Measurements from ENCODE around the gene RLN3. TPM values are rescaled to one million over a fixed set of nuclear protein-coding genes. Genes with fewer than 3 reads are reported as not detected.
"Not testable (repeated sequence)": the region's sequence is repeated elsewhere in the genome, so short reads cannot be mapped to it uniquely, and the experiment has no call there.

RLN3 gene
- total RNA-seq, 1 experiment from 2014 or later: not detected

DNA sequence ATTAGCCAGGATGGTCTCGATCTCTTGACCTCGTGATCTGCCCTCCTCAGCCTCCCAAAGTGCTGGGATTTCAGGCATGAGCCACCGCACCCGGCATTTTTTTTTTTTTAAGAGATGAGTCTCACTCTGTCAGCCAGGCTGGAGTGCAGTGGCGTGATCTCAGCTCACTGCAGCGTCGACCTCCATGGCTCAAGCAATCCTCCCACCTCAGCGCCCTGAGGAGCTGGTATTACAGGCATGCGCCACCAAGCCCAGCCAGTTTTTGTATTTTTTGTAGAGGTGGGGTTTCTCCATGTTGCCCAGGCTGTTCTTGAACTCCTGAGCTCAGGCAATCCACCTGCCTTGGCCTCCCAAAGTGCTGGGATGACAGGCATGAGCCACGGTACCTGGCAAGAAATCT is 19.9 kb downstream of the RLN3 start:
- H3K4me3 ChIP-seq; H3K4me1 ChIP-seq (replicated peaks); DNase-seq (ENCODE audit: low read depth in 1 of 2, low spot score in 2 of 2); H3K9me3 ChIP-seq (replicated peaks); H3K36me3 ChIP-seq; H3K27ac ChIP-seq; H3K27me3 ChIP-seq (replicated peaks): not testable (repeated sequence)

DNA sequence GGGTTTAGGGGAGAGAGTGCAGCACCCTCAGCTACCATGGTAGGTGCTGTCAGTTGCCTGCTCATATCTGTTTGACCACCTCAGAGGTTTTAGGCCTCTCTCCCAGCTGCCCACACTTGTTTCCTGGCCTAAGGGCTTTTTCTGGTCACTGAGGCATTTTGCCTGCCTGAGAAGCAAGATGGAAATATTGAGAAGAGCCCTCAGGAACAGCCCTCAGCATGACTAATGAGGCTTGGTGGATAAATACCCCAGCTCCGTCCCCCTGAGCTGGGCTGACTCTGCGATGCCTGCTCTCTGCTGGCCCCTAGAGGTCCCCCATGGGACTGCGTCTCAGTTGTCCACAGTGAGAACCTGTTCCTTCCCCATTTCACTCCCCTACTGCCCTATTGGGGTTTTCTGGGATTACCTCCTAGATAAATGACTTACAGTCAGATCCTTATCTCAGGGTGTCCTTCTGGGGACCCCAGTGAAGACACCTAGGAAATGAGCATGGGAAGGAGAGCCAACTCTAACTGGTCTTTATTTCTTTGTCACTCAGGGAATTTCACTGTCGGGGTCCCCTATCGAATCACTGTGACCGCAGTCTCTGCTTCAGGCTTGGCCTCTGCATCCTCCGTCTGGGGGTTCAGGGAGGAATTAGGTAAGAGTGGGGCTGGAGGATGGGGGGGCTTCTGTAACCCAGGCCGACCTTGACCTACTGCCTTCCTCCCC is 20.6 kb downstream of the RLN3 start:
- no peak overlapping the region for H3K27ac ChIP-seq
- peak in 1 of 2 experiments; percentile 50 for DNase-seq (ENCODE audit: low read depth in 1 of 2, low spot score in 2 of 2)
- no peak overlapping the region for H3K4me3 ChIP-seq
- H3K27me3 ChIP-seq (replicated peaks): no peaks in the 10 kb centered on the region
- H3K4me1 ChIP-seq (replicated peaks): no peaks in the 10 kb centered on the region
- no peaks in the 10 kb centered on the region for H3K9me3 ChIP-seq (replicated peaks)
- no peaks in the 10 kb centered on the region for H3K36me3 ChIP-seq

DNA sequence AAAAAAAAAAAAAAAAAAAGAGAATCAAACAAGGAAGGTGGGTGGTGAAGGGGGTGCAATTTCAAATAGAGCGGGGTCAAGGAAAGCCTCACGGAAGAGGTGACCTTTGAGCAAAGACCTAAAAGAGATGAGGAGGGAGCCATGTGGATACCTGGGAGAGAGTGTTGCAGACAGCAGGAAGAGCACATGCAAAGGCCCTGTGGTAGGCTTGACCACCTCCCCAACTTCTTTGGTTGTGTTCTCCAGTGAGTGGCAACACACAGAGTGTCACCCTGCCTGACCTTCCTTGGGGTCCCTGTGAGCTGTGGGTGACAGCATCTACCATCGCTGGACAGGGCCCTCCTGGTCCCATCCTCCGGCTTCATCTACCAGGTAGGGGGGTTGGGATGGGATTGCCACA is 22.6 kb downstream of the RLN3 start:
- no peak overlapping the region for H3K4me3 ChIP-seq
- no peak for DNase-seq (ENCODE audit: low read depth in 1 of 2, low spot score in 2 of 2)
- no peaks in the 10 kb centered on the region for H3K27me3 ChIP-seq (replicated peaks)
- no peaks in the 10 kb centered on the region for H3K36me3 ChIP-seq
- H3K4me1 ChIP-seq (replicated peaks): no peaks in the 10 kb centered on the region
- H3K9me3 ChIP-seq (replicated peaks): no peaks in the 10 kb centered on the region
- no peak overlapping the region for H3K27ac ChIP-seq

DNA sequence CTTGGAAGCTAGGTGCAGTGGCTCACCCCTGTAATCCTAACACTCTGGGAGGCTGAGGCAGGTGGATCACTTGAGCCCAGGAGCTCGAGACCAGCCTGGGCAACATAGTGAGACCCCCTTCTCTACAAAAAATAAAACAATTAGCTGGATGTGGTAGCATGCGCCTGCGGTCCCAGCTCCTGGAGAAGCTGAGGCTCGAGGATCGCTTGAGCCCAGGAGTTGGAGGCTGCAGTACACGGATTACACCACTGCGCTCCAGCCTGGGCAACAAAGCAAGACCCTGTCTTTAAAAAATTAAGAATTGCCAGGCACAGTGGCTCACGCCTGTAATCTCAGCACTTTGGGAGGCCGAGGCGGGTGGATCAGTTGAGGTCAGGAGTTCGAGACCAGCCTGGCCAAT is 23.0 kb downstream of the RLN3 start:
- H3K4me3 ChIP-seq; H3K27me3 ChIP-seq (replicated peaks); H3K27ac ChIP-seq; H3K36me3 ChIP-seq; H3K4me1 ChIP-seq (replicated peaks); H3K9me3 ChIP-seq (replicated peaks); DNase-seq (ENCODE audit: low read depth in 1 of 2, low spot score in 2 of 2): not testable (repeated sequence)

DNA sequence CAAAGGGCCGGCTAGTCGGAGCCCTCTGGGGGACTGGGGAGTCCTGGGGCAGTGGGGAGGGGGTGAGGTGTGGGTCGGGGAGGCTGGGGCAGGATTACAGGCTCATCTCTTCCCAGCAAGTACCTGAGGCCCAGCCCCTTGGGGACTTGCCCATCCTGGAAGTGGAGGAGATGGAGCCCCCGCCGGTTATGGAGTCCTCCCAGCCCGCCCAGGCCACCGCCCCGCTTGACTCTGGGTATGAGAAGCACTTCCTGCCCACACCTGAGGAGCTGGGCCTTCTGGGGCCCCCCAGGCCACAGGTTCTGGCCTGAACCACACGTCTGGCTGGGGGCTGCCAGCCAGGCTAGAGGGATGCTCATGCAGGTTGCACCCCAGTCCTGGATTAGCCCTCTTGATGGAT is 24.0 kb downstream of the RLN3 start:
- H3K36me3 ChIP-seq: no peaks in the 10 kb centered on the region
- no peaks in the 10 kb centered on the region for H3K27me3 ChIP-seq (replicated peaks)
- H3K4me3 ChIP-seq: no peak overlapping the region
- no peaks in the 10 kb centered on the region for H3K4me1 ChIP-seq (replicated peaks)
- H3K27ac ChIP-seq: no peak overlapping the region
- no peak for DNase-seq (ENCODE audit: low read depth in 1 of 2, low spot score in 2 of 2)
- no peaks in the 10 kb centered on the region for H3K9me3 ChIP-seq (replicated peaks)

DNA sequence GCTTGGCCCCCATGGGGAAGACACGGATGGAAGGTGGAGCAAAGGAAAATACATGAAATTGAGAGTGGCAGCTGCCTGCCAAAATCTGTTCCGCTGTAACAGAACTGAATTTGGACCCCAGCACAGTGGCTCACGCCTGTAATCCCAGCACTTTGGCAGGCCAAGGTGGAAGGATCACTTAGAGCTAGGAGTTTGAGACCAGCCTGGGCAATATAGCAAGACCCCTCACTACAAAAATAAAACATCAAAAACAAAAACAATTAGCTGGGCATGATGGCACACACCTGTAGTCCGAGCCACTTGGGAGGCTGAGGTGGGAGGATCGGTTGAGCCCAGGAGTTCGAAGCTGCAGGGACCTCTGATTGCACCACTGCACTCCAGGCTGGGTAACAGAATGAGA is 24.5 kb downstream of the RLN3 start:
- Histone ChIP-seq H3K4me1 (replicated peaks) (no peaks in the 10 kb centered on the region), H3K27ac (no peak overlapping the region), H3K27me3 (replicated peaks) (no peaks in the 10 kb centered on the region), H3K36me3 (no peaks in the 10 kb centered on the region), H3K4me3 (no peak overlapping the region), H3K9me3 (replicated peaks) (no peaks in the 10 kb centered on the region)
- no peak for DNase-seq (ENCODE audit: low read depth in 1 of 2, low spot score in 2 of 2)

DNA sequence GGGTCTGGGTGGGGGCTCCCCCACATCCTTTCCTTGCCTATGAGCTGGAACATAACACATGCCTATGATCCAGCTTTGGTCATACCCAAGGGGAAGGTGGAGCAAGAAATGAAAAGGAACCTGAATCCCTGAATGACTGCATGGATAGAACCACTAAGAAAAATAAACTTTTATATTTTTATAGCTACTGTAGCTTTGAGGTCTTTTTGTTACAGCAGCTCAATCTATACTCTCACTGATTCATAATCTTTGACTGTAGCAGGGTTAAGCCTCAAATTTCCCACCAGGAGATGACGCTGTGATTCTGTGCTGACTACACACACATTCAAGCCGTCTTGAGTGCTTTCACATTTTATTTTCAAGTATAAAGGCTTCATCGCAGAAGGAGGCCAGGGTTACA is 25.1 kb downstream of the RLN3 start:
- DNase-seq (ENCODE audit: low read depth in 1 of 2, low spot score in 2 of 2): no peak
- Histone ChIP-seq H3K4me3 (no peak overlapping the region), H3K27ac (no peak overlapping the region), H3K9me3 (replicated peaks) (no peaks in the 10 kb centered on the region), H3K27me3 (replicated peaks) (peaks cover 3% of the 10 kb centered on the region), H3K36me3 (no peaks in the 10 kb centered on the region), H3K4me1 (replicated peaks) (peaks cover 3% of the 10 kb centered on the region; the same call in 1 of the 2 replicates)

DNA sequence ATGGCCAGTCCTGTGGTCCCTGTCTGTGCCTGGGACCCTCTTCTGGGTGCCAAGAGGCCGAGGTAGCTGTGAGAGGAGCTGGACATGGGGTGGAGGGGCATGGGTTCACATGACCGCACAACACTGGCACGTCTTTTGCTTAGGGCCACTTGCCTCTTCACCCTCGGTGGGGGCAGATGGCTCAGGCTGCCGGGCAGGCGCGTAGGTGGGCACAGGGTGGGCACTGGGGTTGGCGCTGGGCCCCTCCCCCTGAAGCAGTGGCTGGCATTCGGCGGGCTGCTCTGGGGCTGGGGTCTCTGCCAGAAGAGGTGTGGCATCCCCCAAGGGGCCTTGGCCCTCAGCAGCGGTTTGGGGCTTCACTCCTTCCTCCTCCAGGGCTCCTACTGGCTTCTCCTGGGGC is 25.6 kb downstream of the RLN3 start:
- Histone ChIP-seq H3K9me3 (replicated peaks) (no peaks in the 10 kb centered on the region), H3K27ac (no peak overlapping the region), H3K4me3 (no peak overlapping the region), H3K36me3 (no peaks in the 10 kb centered on the region), H3K27me3 (replicated peaks) (peaks cover 4% of the 10 kb centered on the region), H3K4me1 (replicated peaks) (peaks cover 3% of the 10 kb centered on the region; the same call in 1 of the 2 replicates)
- DNase-seq (ENCODE audit: low read depth in 1 of 2, low spot score in 2 of 2): no peak

DNA sequence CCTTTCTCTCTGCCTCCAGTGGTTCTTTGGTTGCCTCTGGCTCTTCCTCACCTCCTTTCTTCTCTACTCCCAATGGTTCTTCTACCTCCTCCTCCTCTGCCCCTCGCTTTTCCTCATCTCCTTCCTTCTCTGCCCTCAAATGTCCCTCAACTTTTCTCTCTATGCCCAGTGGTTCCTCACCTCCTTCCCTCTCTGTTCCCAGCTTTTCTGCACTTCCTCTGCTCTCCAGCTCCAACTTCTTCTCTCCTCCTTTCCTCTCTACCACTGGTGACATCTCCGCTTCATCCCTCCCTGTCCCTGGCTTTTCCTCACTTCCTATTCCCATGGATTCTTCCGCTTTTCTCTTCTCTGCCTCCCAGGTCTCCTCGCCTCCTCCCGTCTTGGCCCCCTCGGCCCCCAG is 26.2 kb downstream of the RLN3 start:
- Histone ChIP-seq H3K4me1 (replicated peaks) (peaks cover 3% of the 10 kb centered on the region; the same call in 1 of the 2 replicates), H3K27ac (no peak overlapping the region), H3K27me3 (replicated peaks) (peaks cover 4% of the 10 kb centered on the region), H3K4me3 (no peak overlapping the region), H3K36me3 (no peaks in the 10 kb centered on the region), H3K9me3 (replicated peaks) (no peaks in the 10 kb centered on the region)
- no peak for DNase-seq (ENCODE audit: low read depth in 1 of 2, low spot score in 2 of 2)

DNA sequence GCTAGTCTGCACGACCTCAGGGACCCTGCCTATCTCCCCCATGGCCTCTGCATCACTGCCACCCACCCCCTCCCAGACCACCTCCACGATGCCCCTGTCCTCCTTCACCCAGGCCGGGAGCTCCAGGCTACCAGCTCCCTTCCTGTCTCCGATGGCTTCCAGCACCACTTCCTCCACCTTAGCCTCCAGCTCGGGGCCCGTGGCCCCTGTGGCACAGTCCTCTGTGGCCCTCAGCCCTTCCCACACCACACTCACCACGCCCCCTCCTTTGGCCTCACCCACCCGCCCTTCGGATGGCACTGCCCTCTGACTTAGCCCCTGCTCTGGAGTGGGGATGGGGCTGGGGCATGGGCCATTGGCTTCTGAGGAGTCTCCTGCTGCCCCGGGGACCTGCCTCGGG is 26.8 kb downstream of the RLN3 start:
- Histone ChIP-seq H3K4me3 (no peak overlapping the region), H3K9me3 (replicated peaks) (no peaks in the 10 kb centered on the region), H3K36me3 (no peaks in the 10 kb centered on the region), H3K27me3 (replicated peaks) (peaks cover 4% of the 10 kb centered on the region), H3K27ac (no peak overlapping the region), H3K4me1 (replicated peaks) (peaks cover 3% of the 10 kb centered on the region; the same call in 1 of the 2 replicates)
- no peak for DNase-seq (ENCODE audit: low read depth in 1 of 2, low spot score in 2 of 2)

DNA sequence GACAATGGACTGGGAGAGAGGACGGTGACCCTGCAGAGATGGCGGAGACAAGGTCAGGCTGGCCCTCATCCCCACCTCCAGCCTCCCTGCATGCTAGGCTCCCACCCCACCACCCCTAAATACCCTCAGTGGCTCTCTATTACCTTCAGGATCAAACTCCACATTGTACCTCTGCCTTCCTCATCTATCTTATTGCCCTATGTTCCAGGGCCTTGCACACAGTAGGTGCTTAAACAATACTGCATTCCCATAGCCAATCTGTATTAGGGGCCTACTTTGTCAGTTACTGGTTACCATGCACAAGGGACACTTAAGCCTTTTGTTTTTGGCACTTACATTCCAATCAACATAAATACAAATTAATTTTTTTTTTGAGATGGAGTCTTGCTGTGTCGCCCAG is 27.4 kb downstream of the RLN3 start:
- H3K27ac ChIP-seq: no peak overlapping the region
- H3K36me3 ChIP-seq: no peaks in the 10 kb centered on the region
- H3K4me3 ChIP-seq: no peak overlapping the region
- peaks cover 3% of the 10 kb centered on the region; the same call in 1 of the 2 replicates for H3K4me1 ChIP-seq (replicated peaks)
- H3K9me3 ChIP-seq (replicated peaks): no peaks in the 10 kb centered on the region
- H3K27me3 ChIP-seq (replicated peaks): peaks cover 4% of the 10 kb centered on the region
- no peak for DNase-seq (ENCODE audit: low read depth in 1 of 2, low spot score in 2 of 2)

DNA sequence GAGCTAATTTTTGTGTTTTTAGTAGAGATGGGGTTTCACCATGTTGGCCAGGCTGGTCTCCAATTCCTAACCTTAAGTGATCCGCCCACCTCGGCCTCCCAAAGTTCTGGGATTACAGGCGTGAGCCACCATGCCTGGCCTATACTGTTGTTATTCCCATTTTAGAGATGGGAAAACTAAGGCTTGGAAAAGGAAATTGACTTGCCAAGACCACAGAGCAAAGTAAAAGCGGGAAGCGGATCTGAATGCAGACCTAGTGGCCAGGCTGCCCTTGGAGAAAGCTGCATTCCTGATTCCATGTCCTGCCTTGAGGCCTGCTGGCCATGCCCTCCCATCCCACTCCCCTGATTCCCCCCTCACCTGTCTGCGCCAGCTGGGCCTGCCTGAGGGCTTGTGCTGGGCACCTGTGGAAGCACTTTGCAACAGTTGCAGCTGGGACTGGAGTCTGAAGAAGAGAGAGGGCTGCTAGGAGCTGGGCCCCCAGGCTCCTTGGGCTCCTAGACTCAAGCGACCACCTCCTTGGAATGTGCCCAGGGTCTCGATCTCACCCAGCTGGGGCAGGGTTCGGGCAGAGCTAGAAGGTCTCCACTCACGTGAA is 28.2 kb downstream of the RLN3 start:
- no peak overlapping the region for H3K4me3 ChIP-seq
- no peaks in the 10 kb centered on the region for H3K9me3 ChIP-seq (replicated peaks)
- no peaks in the 10 kb centered on the region for H3K36me3 ChIP-seq
- H3K4me1 ChIP-seq (replicated peaks): peaks cover 3% of the 10 kb centered on the region; the same call in 1 of the 2 replicates
- no peak for DNase-seq (ENCODE audit: low read depth in 1 of 2, low spot score in 2 of 2)
- H3K27me3 ChIP-seq (replicated peaks): peaks cover 4% of the 10 kb centered on the region
- no peak overlapping the region for H3K27ac ChIP-seq

DNA sequence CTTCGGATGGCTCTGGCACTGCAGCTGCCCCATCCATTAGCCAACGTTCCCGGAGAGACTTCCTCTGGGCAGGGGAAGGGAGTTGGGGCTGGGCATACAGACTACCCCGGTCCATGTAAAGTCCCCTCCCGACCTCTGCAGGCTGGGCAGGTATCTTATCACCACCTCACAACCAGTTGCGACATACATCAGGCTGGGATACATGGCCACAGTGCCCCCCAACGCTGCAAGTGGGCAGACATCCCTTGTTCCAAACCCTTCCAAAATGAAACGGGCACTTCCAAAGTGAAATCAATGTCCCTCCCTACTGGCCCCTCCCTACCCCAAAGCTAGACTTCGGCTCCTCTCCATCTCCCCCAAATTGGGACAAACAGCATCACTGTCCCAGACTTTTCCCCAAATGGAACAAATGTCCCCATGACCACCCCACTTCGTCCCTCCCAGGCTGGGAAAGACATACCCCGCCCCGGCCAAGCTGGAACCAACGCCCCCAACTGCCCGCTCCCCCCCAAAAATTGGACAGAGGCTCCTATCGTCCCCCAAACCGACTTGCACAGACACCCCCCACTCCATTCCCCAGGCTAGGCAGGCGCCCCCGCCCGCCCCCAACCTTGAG is 28.9 kb downstream of the RLN3 start:
- H3K4me3 ChIP-seq: no peak overlapping the region
- no peak overlapping the region for H3K27ac ChIP-seq
- no peaks in the 10 kb centered on the region for H3K9me3 ChIP-seq (replicated peaks)
- peaks cover 3% of the 10 kb centered on the region; the same call in 1 of the 2 replicates for H3K4me1 ChIP-seq (replicated peaks)
- no peaks in the 10 kb centered on the region for H3K36me3 ChIP-seq
- peaks cover 7% of the 10 kb centered on the region for H3K27me3 ChIP-seq (replicated peaks)
- DNase-seq (ENCODE audit: low read depth in 1 of 2, low spot score in 2 of 2): no peak
